ENCODE data around the gene SYAP1. TPM values are rescaled to one million over a fixed set of nuclear protein-coding genes. Genes with fewer than 3 reads are reported as not detected.
"Not testable (repeated sequence)": the region's sequence is repeated elsewhere in the genome, so short reads cannot be mapped to it uniquely, and the experiment has no call there.

Gene SYAP1
- polyA plus RNA-seq, 1 experiment: 16.2 TPM

DNA sequence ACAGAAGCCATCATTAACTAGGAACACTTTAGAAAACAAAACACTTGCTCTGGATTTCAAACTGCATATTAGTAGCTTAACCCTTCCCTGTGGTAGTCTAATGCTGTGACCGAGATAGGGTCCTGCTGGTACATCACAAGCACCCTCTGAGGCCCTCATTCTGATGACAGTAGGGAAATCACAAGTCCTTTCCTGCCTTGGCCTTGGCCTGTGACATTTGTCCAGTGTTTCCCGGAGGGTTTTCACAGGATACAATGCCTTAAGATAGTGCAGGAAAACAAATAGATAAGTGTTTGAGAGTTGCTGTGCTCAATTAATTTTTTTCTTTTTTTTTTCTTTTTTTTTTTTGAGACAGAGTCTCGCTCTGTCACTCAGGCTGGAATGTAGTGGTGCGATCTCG is 29.0 kb downstream of the SYAP1 start:
- no peak overlapping the region for H3K4me3 ChIP-seq (ENCODE audit: low read depth, low read length)

DNA sequence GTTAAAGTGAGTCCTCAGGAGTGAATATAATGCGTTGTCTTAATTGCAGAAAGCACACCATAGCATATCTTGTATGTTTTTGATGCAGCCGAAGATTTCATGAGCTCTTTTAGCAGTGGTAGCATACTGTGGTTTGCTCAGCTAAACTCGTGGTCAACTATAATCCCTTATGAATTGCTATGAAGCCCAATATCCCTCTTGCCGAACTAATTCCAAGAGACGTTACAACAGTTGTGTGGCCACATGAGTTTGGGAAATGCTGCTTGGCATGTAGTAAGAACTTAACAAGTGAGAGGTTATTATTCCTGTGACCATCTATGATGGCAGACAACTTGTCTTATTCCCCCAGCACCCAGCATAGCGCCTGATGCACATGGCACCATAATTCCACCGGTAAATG is 30.7 kb downstream of the SYAP1 start:
- H3K4me3 ChIP-seq (ENCODE audit: low read depth, low read length): no peak overlapping the region
- H3K27me3 ChIP-seq (ENCODE audit: control insufficient read depth, insufficient read depth, low read length): no peaks in the 10 kb centered on the region
- TF ChIP-seq, protein P1, sequence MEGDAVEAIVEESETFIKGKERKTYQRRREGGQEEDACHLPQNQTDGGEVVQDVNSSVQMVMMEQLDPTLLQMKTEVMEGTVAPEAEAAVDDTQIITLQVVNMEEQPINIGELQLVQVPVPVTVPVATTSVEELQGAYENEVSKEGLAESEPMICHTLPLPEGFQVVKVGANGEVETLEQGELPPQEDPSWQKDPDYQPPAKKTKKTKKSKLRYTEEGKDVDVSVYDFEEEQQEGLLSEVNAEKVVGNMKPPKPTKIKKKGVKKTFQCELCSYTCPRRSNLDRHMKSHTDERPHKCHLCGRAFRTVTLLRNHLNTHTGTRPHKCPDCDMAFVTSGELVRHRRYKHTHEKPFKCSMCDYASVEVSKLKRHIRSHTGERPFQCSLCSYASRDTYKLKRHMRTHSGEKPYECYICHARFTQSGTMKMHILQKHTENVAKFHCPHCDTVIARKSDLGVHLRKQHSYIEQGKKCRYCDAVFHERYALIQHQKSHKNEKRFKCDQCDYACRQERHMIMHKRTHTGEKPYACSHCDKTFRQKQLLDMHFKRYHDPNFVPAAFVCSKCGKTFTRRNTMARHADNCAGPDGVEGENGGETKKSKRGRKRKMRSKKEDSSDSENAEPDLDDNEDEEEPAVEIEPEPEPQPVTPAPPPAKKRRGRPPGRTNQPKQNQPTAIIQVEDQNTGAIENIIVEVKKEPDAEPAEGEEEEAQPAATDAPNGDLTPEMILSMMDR (IDR thresholded peaks at IDR 0.05; ENCODE audit: low read depth, low read length): no peak
- H3K27ac ChIP-seq (ENCODE audit: low read depth, low read length): no peak overlapping the region
- ChIA-PET POLR2A (no interaction called here), CTCF (no interaction called here)
- no peak for DNase-seq (ENCODE audit: low read depth, low spot score)
- no peaks in the 10 kb centered on the region for H3K9me3 ChIP-seq (ENCODE audit: control insufficient read depth, insufficient read depth, low read length)

More for the DNA sequence above, 29.0 kb downstream of the SYAP1 start:
- ChIA-PET POLR2A (no interaction called here), CTCF (no interaction called here)
- no peak for DNase-seq (ENCODE audit: low read depth, low spot score)
- TF ChIP-seq, protein P1 (IDR thresholded peaks at IDR 0.05; ENCODE audit: low read depth, low read length): no peak
- Histone ChIP-seq H3K27ac (ENCODE audit: low read depth, low read length) (no peak overlapping the region), H3K27me3 (ENCODE audit: control insufficient read depth, insufficient read depth, low read length) (no peaks in the 10 kb centered on the region), H3K9me3 (ENCODE audit: control insufficient read depth, insufficient read depth, low read length) (no peaks in the 10 kb centered on the region)

DNA sequence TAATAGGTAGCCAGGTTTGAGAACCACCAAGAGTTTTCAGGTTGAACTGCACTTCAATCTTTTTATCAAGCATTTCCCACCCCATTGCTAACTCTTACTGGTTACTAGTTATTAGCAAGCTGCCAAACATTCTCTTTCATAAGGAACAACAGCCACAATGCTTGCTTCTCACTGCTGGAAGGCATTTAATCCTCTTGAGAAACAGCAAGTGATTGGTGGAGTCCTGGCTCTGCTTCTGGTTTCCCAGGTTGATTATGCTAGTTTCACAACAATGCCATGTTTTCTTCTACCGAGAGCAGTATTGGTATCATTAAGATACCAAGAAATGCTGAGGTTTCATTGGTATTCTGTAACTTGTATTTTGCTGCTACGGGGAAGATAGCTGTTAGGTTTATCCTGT is 34.6 kb downstream of the SYAP1 start:
- ChIA-PET POLR2A (no interaction called here), CTCF (no interaction called here)
- Histone ChIP-seq H3K27ac (ENCODE audit: low read depth, low read length) (no peak overlapping the region), H3K9me3 (ENCODE audit: control insufficient read depth, insufficient read depth, low read length) (no peaks in the 10 kb centered on the region), H3K27me3 (ENCODE audit: control insufficient read depth, insufficient read depth, low read length) (no peaks in the 10 kb centered on the region), H3K4me3 (ENCODE audit: low read depth, low read length) (no peak overlapping the region)
- TF ChIP-seq, protein P1 (IDR thresholded peaks at IDR 0.05; ENCODE audit: low read depth, low read length): no peak
- DNase-seq (ENCODE audit: low read depth, low spot score): no peak

DNA sequence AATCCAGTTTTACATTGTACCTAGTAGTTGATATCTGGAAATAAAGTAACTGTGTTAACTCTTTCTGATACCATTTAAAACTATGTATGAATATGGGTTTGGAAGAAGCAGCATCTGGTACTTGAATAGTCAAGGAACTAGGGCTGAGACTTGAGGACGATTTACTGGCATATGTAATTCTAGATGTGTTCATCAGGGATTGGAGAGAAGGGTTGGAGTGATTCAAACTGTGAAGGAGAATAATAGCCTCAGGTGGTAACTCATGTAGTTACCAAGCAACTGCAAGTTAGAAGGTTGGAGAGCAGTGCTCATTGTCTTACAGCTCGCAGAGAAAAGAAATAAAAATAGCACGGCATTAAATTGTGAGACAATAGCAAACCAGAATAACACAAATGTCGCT is 37.3 kb downstream of the SYAP1 start:
- ChIA-PET CTCF (no interaction called here), POLR2A (no interaction called here)
- DNase-seq (ENCODE audit: low read depth, low spot score): no peak
- Histone ChIP-seq H3K9me3 (ENCODE audit: control insufficient read depth, insufficient read depth, low read length) (no peaks in the 10 kb centered on the region), H3K27me3 (ENCODE audit: control insufficient read depth, insufficient read depth, low read length) (no peaks in the 10 kb centered on the region), H3K27ac (ENCODE audit: low read depth, low read length) (no peak overlapping the region), H3K4me3 (ENCODE audit: low read depth, low read length) (no peak overlapping the region)
- TF ChIP-seq, protein P1 (IDR thresholded peaks at IDR 0.05; ENCODE audit: low read depth, low read length): no peak

DNA sequence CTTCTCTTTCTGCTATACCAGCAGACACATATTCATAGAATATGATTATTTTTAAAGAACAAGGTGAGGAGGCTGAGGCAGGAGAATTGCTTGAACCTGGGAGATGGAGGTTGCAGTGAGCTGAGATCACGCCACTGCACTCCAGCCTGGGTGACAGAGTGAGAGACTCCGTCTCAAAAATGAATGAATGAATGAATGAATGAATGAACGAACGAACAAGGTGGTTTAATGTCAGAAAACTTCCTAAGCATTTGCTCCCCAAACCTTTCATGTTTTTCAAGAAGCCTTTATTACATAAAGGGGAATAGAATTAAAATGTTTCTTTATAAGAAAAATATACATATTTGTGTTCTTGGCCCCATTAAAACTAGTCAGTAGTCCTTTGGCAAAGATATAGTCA is 42.1 kb downstream of the SYAP1 start:
- POLR2A ChIA-PET; DNase-seq (ENCODE audit: low read depth, low spot score); H3K27me3 ChIP-seq (ENCODE audit: control insufficient read depth, insufficient read depth, low read length); H3K4me3 ChIP-seq (ENCODE audit: low read depth, low read length); H3K27ac ChIP-seq (ENCODE audit: low read depth, low read length); H3K9me3 ChIP-seq (ENCODE audit: control insufficient read depth, insufficient read depth, low read length); CTCF ChIA-PET: not testable (repeated sequence)

DNA sequence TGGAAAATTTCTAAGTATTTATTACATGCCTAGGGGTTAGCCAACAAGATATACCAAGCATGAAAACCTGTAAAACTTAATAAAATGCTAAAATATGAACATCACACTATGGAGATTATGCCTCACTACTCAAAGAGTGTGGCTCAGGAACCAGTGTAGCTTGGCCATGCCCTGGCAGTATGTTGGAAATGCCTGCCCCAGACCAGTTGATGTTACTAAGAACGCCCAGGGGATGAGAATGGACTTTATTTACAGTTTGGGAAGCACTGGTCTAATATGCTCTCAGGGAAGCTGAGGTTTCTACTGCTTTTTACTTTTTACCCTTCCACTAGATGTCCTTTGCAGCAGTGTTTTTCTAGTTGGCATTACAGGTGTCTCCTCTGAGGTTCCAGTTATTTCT is 43.2 kb downstream of the SYAP1 start:
- no peaks in the 10 kb centered on the region for H3K27me3 ChIP-seq (ENCODE audit: control insufficient read depth, insufficient read depth, low read length)

More for the DNA sequence above, 43.2 kb downstream of the SYAP1 start:
- CTCF ChIA-PET: no interaction called here
- TF ChIP-seq, protein P1 (IDR thresholded peaks at IDR 0.05; ENCODE audit: low read depth, low read length): no peak
- POLR2A ChIA-PET: no interaction called here
- H3K4me3 ChIP-seq (ENCODE audit: low read depth, low read length): no peak overlapping the region
- H3K9me3 ChIP-seq (ENCODE audit: control insufficient read depth, insufficient read depth, low read length): no peaks in the 10 kb centered on the region
- no peak overlapping the region for H3K27ac ChIP-seq (ENCODE audit: low read depth, low read length)
- no peak for DNase-seq (ENCODE audit: low read depth, low spot score)

Measured in AG04450 (cell line).